Panc1 (cell line): ENCODE results near the gene ABCD2. TPM values are rescaled to one million over a fixed set of nuclear protein-coding genes. Genes with fewer than 3 reads are reported as not detected.

Experiments used
- ATAC-seq: fragments of 200-7000 bp; cut with Tn5 transposase; 2 replicates; pipeline ENCODE4 v1.9.1; 2020; ENCODE audit warnings: mild to moderate bottlenecking, moderate library complexity
- BruUV-seq: library from RNA; stranded (reverse); fragments of 400-500 nt; replicated peaks from 2 replicates; lab custom pipeline; 2021; lab: Mats Ljungman, UMichigan
- CTCF ChIA-PET: fragments of 300-600 bp; sonication (Branson Sonifier 250); formaldehyde crosslinking; loops from one replicate; lab custom pipeline; 2022; ENCODE audit warnings: antibody characterized with exemption; lab: Charles Lee
- POLR2A ChIA-PET: fragments of 300-600 bp; sonication (Branson Sonifier 250); formaldehyde crosslinking; loops from one replicate; lab custom pipeline; 2022; ENCODE audit warnings: antibody characterized with exemption; lab: Charles Lee
- DNase-seq: peaks from one replicate; pipeline ENCODE4 v3.0.0-alpha.2; 2010; ENCODE audit warnings: low read depth, low spot score
- H3K27ac ChIP-seq: 2 replicates; pipeline ENCODE4 v1.5.1; 2011; ENCODE audit warnings: mild to moderate bottlenecking, low read length, inconsistent platforms
- H3K27me3 ChIP-seq: fragments of 200-500 bp; sonication (Bioruptor generic); 2 replicates; pipeline ENCODE4 v1.6.0; 2014; ENCODE audit warnings: low read length, inconsistent platforms; ENCODE audit not compliant: control insufficient read depth, insufficient read depth
- H3K36me3 ChIP-seq: fragments of 200-500 bp; sonication (Bioruptor generic); 2 replicates; pipeline ENCODE4 v1.5.1; 2014; ENCODE audit warnings: inconsistent platforms, mild to moderate bottlenecking, low read length, moderate library complexity; ENCODE audit not compliant: control insufficient read depth, insufficient read depth
- H3K4me1 ChIP-seq: 2 replicates; pipeline ENCODE4 v1.5.1; 2011; ENCODE audit warnings: inconsistent platforms, mild to moderate bottlenecking, low read length, moderate library complexity; ENCODE audit not compliant: control insufficient read depth, insufficient read depth
- H3K4me3 ChIP-seq, 2 experiments: 2 replicates each; pipeline ENCODE4 v1.5.1; 2011 to 2012; ENCODE audit warnings: low read depth in 2 of 2, low read length in 2 of 2, mild to moderate bottlenecking in 2 of 2, inconsistent platforms in 1 of 2, moderate library complexity in 1 of 2
- H3K9me3 ChIP-seq: fragments of 200-500 bp; sonication (Bioruptor generic); 2 replicates; pipeline ENCODE4 v1.5.1; 2014; ENCODE audit warnings: low read depth, mild to moderate bottlenecking, inconsistent platforms, low read length, moderate library complexity; ENCODE audit not compliant: control insufficient read depth, insufficient read depth
- CTCF ChIP-seq: fragments of 450-650 bp; IDR thresholded peaks from 2 replicates; pipeline ENCODE4 v1.5.1; 2017; ENCODE audit warnings: mild to moderate bottlenecking
- POLR2AphosphoS5 ChIP-seq: IDR thresholded peaks from 2 replicates; pipeline ENCODE4 v1.6.1; 2012; ENCODE audit warnings: mild to moderate bottlenecking, low read depth, low read length, moderate library complexity
- SIN3A ChIP-seq: IDR thresholded peaks from 2 replicates; pipeline ENCODE4 v1.6.1; 2012; ENCODE audit warnings: low read depth, mild to moderate bottlenecking, low read length, moderate library complexity, borderline replicate concordance; ENCODE audit not compliant: insufficient read depth
- TCF7L2 ChIP-seq: IDR thresholded peaks from 2 replicates; pipeline ENCODE4 v1.6.1; 2011; ENCODE audit warnings: mild to moderate bottlenecking, low read depth, low read length, inconsistent platforms
- in situ Hi-C: cut with HindIII; loops from 2 replicates; pipeline ENCODE4 v1.10.0; 2016; ENCODE audit warnings: low sequenced_read_pairs, low pct_unique_long_range_greater_than_20kb
- intact Hi-C: fragments of 100-400 bp; cut with micrococcal nuclease; formaldehyde crosslinking; loops from one replicate; pipeline ENCODE4 v1.10.0; 2022; ENCODE audit not compliant: unreplicated experiment
- total RNA-seq: library from RNA; stranded (reverse); gene quantifications from one replicate; pipeline ENCODE4 v1.2.1, GENCODE V29; 2021; ENCODE audit not compliant: unreplicated experiment
- TF ChIP-seq, protein P1 (sequence below), 2 experiments: IDR thresholded peaks; 2 replicates each; pipeline ENCODE4 v1.6.1; 2011 to 2012; ENCODE audit warnings: low read depth in 2 of 2, control low read depth in 1 of 2, low read length in 1 of 2, mild to moderate bottlenecking in 1 of 2, moderate library complexity in 1 of 2; ENCODE audit not compliant: insufficient read depth in 1 of 2

The ABCD2 gene
- total RNA-seq, 1 experiment from 2014 or later: not detected

DNA sequence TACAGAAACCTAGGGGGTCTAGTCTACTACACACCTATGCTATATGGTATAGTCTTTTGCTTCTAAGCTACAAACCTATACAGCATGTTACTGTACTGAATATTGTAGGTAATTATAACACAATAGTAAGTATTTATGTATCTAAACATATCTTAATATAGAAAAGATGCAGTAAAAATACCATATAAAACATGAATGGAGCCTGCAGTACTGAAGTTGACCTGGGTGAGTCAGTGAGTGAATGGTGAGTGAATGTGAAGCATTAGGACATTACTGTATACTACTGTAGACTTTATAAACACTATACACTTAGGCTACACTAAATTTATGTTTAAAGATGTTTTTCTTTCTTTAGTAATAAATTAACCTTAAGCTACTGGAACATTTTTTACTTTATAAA lies 13.1 kb upstream of the ABCD2 start:
- POLR2A ChIA-PET: no interaction called here
- TF ChIP-seq CTCF (no peak), POLR2AphosphoS5 (no peak), TCF7L2 (no peak), SIN3A (no peak)
- TF ChIP-seq, protein P1, sequence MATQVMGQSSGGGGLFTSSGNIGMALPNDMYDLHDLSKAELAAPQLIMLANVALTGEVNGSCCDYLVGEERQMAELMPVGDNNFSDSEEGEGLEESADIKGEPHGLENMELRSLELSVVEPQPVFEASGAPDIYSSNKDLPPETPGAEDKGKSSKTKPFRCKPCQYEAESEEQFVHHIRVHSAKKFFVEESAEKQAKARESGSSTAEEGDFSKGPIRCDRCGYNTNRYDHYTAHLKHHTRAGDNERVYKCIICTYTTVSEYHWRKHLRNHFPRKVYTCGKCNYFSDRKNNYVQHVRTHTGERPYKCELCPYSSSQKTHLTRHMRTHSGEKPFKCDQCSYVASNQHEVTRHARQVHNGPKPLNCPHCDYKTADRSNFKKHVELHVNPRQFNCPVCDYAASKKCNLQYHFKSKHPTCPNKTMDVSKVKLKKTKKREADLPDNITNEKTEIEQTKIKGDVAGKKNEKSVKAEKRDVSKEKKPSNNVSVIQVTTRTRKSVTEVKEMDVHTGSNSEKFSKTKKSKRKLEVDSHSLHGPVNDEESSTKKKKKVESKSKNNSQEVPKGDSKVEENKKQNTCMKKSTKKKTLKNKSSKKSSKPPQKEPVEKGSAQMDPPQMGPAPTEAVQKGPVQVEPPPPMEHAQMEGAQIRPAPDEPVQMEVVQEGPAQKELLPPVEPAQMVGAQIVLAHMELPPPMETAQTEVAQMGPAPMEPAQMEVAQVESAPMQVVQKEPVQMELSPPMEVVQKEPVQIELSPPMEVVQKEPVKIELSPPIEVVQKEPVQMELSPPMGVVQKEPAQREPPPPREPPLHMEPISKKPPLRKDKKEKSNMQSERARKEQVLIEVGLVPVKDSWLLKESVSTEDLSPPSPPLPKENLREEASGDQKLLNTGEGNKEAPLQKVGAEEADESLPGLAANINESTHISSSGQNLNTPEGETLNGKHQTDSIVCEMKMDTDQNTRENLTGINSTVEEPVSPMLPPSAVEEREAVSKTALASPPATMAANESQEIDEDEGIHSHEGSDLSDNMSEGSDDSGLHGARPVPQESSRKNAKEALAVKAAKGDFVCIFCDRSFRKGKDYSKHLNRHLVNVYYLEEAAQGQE (IDR thresholded peaks at IDR 0.05; ENCODE audit: insufficient read depth in 1 of 2, low read depth in 2 of 2, low read length in 1 of 2): no peak
- in situ Hi-C loops: no loop called here
- no peaks in the 10 kb centered on the region for H3K36me3 ChIP-seq
- H3K27me3 ChIP-seq: peaks cover 5% of the 10 kb centered on the region
- H3K4me1 ChIP-seq: no peaks in the 10 kb centered on the region
- no peak for DNase-seq
- H3K4me3 ChIP-seq: no peak overlapping the region
- no peak overlapping the region for H3K27ac ChIP-seq
- ATAC-seq: no peak
- intact Hi-C loops: no loop called here
- no TSS peak for BruUV-seq
- H3K9me3 ChIP-seq: no peaks in the 10 kb centered on the region
- CTCF ChIA-PET: interaction anchor here (0.6 kb wide), 1 partner anchor 315 kb away, joined by 3 read pairs; no protein-coding TSS in a partner anchor

GRCh38 chr12:39628836-39629235 lies 9.2 kb upstream of the ABCD2 start:
- H3K4me3 ChIP-seq: no peak overlapping the region
- H3K9me3 ChIP-seq: no peaks in the 10 kb centered on the region
- intact Hi-C loops (no loop called here), in situ Hi-C loops (no loop called here)
- no peaks in the 10 kb centered on the region for H3K36me3 ChIP-seq
- no peaks in the 10 kb centered on the region for H3K4me1 ChIP-seq
- CTCF ChIA-PET: no interaction called here
- POLR2A ChIA-PET: no interaction called here
- DNase-seq (no peak), ATAC-seq (no peak)
- TF ChIP-seq, protein P1 (IDR thresholded peaks at IDR 0.05; ENCODE audit: insufficient read depth in 1 of 2, low read depth in 2 of 2, low read length in 1 of 2): no peak
- TF ChIP-seq TCF7L2 (no peak), SIN3A (no peak), CTCF (no peak), POLR2AphosphoS5 (no peak)
- H3K27ac ChIP-seq: no peak overlapping the region
- no TSS peak for BruUV-seq
- H3K27me3 ChIP-seq: no peaks in the 10 kb centered on the region
